ENCODE measurements around the gene NASP. TPM values are rescaled to one million over a fixed set of nuclear protein-coding genes. Genes with fewer than 3 reads are reported as not detected.

The NASP gene
- polyA plus RNA-seq, 1 donor, result 153 TPM

DNA sequence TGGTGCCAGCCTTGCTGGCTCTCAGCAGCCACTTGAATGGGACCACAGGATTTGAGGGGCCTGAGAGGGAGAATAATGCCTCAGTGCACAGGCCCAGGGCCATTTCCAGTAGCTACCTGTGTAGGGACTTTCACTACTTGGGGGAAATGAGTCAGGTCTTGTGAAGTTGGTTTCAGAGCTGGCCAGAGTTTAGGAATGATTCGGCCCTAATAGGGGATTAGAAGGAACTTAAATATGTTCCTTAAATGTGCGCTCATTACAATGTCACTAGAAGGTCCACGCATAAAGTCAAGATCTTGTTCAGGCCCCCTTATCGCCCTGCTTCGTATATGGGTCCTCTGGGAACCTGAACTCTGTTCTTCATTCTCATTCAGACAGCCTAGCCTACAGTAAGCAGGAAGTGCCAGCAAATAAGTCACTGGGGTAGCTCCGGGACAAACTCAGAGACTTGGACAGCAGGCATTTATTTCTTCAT lies 38.8 kb upstream of the NASP start:
- peak in 1 of 2 donors; percentile 73 for DNase-seq
- no peaks in the 10 kb centered on the region for H3K36me3 ChIP-seq (ENCODE audit: control insufficient read depth, insufficient read depth, low read length)
- no peaks in the 10 kb centered on the region for H3K9me3 ChIP-seq (ENCODE audit: control insufficient read depth, low read depth, low read length)
- peak overlapping the region; percentile 77 for H3K27ac ChIP-seq (ENCODE audit: low read length)
- H3K27me3 ChIP-seq (ENCODE audit: control insufficient read depth, insufficient read depth, low read length), result no peaks in the 10 kb centered on the region
- WGBS (ENCODE audit: insufficient coverage, low lambda C conversion rate), result no CpG with 5 or more reads among the region's 6 CpGs
- H3K4me1 ChIP-seq (ENCODE audit: control insufficient read depth, insufficient read depth, low read length), result peaks cover 41% of the 10 kb centered on the region
- no peak overlapping the region for H3K4me3 ChIP-seq (ENCODE audit: low read length)

DNA sequence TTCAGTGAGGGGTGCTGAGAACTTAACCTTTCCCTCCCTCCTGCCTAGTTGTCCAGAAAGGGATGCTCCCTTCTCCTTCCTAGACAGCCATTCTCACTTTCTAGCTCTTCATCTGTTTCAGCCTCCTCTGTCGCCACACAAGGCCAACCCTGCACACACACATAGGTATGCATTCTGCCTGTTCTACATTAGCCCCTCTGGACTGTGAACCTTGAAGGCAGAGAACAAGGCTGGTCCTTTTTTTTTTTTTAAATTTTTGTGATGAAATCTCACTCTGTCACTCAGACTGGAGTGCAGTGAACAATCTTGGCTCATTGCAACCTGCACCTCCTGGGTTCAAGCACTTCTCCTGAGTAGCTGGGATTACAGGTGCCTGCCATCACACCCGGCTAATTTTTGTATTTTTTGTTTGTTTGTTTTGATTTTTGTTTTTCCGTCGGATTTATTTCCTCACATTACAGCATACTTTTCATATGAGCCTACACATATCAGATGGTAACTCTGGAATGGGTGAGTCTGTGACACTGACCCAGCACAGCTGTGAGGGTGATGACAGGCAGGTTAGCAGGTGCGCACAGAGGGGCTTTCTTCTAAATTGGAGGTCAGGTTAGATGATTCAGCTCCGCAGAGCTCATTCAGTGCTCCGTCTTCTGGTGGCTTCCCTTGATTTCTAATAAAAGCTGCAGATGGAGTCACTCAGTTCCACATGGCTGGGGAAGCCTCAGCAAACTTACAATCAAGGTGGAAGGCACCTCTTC lies 38.1 kb upstream of the NASP start:
- Histone ChIP-seq H3K4me3 (ENCODE audit: low read length) (no peak overlapping the region), H3K4me1 (ENCODE audit: control insufficient read depth, insufficient read depth, low read length) (peaks cover 45% of the 10 kb centered on the region), H3K27ac (ENCODE audit: low read length) (peak overlapping the region; percentile 77), H3K27me3 (ENCODE audit: control insufficient read depth, insufficient read depth, low read length) (no peaks in the 10 kb centered on the region), H3K36me3 (ENCODE audit: control insufficient read depth, insufficient read depth, low read length) (no peaks in the 10 kb centered on the region), H3K9me3 (ENCODE audit: control insufficient read depth, low read depth, low read length) (no peaks in the 10 kb centered on the region)
- DNase-seq, result peak; percentile 65 to 84
- WGBS (ENCODE audit: insufficient coverage, low lambda C conversion rate), result 100% methylated on average over 1 of the region's 7 CpGs

DNA sequence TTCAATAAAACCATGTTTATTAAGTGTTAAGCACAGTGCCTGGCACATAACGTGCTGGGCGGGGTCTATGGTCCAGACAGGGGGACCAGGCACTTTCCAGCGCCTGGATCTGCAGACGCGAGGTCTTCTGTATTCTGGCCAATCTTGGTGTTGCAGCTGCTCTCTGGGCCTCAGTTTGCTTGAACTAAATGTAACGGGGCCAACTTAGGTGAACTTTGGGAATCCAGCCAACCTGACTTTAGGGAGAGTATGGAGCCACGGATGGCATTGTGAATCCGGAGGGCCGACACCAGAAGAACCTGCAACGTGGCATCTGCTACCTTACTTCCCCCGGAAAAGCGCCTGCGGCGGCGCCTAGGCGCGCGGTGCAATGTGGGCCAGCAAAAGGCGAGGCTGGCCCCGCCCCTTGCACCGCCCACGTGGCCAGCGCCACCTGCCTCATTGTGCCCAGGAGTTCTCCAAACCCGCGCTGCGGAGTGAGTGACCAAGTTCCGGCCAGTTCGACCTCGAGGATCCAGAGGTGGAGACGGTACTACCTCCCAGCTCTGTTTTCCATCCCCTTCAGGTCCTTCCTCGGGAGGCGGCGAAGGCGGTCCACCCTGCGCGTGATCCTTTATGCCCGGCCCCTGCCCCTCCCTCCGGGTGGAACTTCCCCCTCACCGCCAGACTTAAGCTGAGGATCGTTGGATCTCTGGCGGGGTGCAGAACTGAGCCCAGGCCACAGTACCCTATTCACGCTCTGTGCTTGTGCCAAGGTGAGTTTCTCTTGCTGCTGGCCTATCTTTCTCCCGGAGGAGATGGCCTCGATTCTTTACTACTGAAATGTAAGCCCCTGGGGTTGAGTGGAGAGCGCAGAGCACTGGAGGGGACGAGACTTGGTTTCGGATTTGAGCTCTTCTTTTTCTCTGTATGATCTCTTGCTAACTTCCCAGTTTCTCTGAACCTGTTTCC lies 33.2 kb upstream of the NASP start, which contains the start of gene AKR1A1:
Gene AKR1A1, plus strand, starts transcription at position 426 of the 951 bp plus-strand sequence. CDS start 10,969 bp downstream, outside the sequence.
- peak within 1 kb of the TSS; percentile 78 for H3K4me3 ChIP-seq (ENCODE audit: low read length)
- peaks cover 15% of the 10 kb centered on the region for H3K36me3 ChIP-seq (ENCODE audit: control insufficient read depth, insufficient read depth, low read length)
- peak within 1 kb of the TSS; percentile 89 for H3K27ac ChIP-seq (ENCODE audit: low read length)
- H3K27me3 ChIP-seq (ENCODE audit: control insufficient read depth, insufficient read depth, low read length), result no peaks in the 10 kb centered on the region
- peak; percentile 90 to 97 for DNase-seq
- no CpG with 5 or more reads among the region's 47 CpGs for WGBS (ENCODE audit: insufficient coverage, low lambda C conversion rate)
- no peaks in the 10 kb centered on the region for H3K9me3 ChIP-seq (ENCODE audit: control insufficient read depth, low read depth, low read length)
- peaks cover 17% of the 10 kb centered on the region for H3K4me1 ChIP-seq (ENCODE audit: control insufficient read depth, insufficient read depth, low read length)

DNA sequence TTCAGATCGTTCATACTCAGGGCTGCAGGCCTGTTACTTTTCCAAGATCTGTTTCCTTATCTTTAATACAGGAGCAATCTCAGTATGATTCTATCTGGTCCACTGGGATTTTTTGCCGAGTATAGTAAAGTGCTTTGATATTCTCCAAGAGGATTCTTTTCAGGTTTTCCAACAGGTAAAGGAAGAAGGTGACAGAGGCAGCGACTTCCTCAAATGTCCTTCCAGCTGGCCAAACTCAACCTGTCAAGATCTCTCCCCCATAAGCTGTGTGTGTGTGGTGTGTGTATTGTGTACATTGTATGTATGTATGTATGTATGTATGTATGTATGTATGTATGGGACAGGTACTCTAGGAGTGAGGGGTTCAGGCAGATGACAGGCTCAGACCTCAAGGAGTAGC lies 32.2 kb upstream of the NASP start:
- H3K4me1 ChIP-seq (ENCODE audit: control insufficient read depth, insufficient read depth, low read length), result peaks cover 13% of the 10 kb centered on the region
- H3K4me3 ChIP-seq (ENCODE audit: low read length), result peak overlapping the region; percentile 78
- no CpG with 5 or more reads among the region's 3 CpGs for WGBS (ENCODE audit: insufficient coverage, low lambda C conversion rate)

DNA sequence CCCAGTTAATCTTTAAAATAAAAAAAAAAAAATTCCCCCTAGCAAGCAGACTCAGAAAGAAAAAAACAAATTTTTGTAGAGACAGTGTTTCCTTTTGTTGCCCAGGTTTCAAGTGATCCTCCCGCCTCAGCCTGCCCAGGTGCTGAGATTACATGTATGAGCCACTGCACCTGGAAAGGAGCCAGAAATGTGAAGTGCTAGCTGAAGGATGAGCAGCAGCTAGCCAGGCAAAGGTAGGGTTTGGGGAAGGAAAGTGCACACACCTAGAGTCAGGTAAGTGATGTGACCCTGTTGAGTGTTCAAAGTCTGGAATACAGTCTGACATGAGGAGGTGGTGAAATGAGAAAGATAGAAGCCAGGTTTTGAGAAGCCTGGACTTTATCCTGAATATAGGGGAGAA lies 31.5 kb upstream of the NASP start:
- Histone ChIP-seq H3K4me1 (ENCODE audit: control insufficient read depth, insufficient read depth, low read length) (peaks cover 13% of the 10 kb centered on the region), H3K4me3 (ENCODE audit: low read length) (peak overlapping the region; percentile 78), H3K27ac (ENCODE audit: low read length) (peak overlapping the region; percentile 89), H3K36me3 (ENCODE audit: control insufficient read depth, insufficient read depth, low read length) (peaks cover 22% of the 10 kb centered on the region), H3K27me3 (ENCODE audit: control insufficient read depth, insufficient read depth, low read length) (no peaks in the 10 kb centered on the region), H3K9me3 (ENCODE audit: control insufficient read depth, low read depth, low read length) (no peaks in the 10 kb centered on the region)
- no CpG with 5 or more reads among the region's 1 CpG for WGBS (ENCODE audit: insufficient coverage, low lambda C conversion rate)
- peak; percentile 70 to 83 for DNase-seq

More for the DNA sequence above, 32.2 kb upstream of the NASP start:
- Histone ChIP-seq H3K9me3 (ENCODE audit: control insufficient read depth, low read depth, low read length) (no peaks in the 10 kb centered on the region), H3K27me3 (ENCODE audit: control insufficient read depth, insufficient read depth, low read length) (no peaks in the 10 kb centered on the region), H3K36me3 (ENCODE audit: control insufficient read depth, insufficient read depth, low read length) (peaks cover 21% of the 10 kb centered on the region), H3K27ac (ENCODE audit: low read length) (peak overlapping the region; percentile 89)
- DNase-seq, result no peak

DNA sequence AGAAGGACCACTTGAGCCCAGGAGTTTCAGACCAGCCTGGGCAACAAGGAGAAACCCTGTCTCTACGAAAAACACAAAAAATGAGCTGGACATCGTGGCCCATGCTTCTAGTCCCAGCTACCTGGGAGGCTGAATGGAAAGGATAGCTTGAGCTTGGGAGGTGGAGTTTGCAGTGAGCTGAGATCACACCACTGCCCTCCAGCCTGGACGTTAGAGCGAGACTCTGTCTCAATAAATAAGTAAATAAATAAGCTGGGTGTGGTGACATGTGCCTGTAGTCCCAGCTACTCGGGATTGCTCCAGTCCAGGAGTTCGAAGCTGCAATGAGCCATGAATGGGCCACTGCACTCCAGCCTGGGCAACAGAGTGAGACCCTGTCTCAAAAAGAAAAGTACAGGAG lies 29.6 kb upstream of the NASP start:
- Histone ChIP-seq H3K4me1 (ENCODE audit: control insufficient read depth, insufficient read depth, low read length) (peaks cover 13% of the 10 kb centered on the region), H3K27ac (ENCODE audit: low read length) (no peak overlapping the region), H3K27me3 (ENCODE audit: control insufficient read depth, insufficient read depth, low read length) (no peaks in the 10 kb centered on the region), H3K4me3 (ENCODE audit: low read length) (no peak overlapping the region), H3K9me3 (ENCODE audit: control insufficient read depth, low read depth, low read length) (no peaks in the 10 kb centered on the region), H3K36me3 (ENCODE audit: control insufficient read depth, insufficient read depth, low read length) (peaks cover 24% of the 10 kb centered on the region)
- WGBS (ENCODE audit: insufficient coverage, low lambda C conversion rate), result no CpG with 5 or more reads among the region's 6 CpGs
- no peak for DNase-seq

DNA sequence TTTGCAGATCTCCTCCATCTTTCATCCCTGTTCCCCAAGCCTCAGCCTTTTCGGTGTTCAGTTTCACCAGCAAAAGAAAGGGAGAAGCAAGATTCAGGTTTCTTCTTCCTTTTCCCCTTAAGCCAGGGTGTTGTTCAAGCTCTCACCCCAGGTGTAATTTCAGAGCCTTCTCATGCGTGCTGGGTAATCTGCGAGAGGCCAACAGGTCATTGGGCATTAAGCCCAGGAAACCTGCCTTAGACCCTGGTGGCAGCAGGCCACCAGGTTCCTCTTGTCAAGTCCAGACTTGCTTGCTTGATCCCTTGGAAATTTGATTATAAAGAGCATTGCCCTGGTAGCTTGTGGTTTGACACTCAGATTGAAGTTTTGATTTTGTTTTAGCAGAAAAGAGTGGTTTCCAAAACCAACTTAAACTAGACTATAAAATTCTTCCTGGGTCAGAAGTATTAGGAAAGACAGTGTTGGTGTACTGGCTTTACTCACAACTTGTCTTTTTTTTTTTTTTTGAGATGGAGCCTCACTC lies 26.4 kb upstream of the NASP start:
- H3K4me1 ChIP-seq (ENCODE audit: control insufficient read depth, insufficient read depth, low read length), result peaks cover 17% of the 10 kb centered on the region
- no peaks in the 10 kb centered on the region for H3K27me3 ChIP-seq (ENCODE audit: control insufficient read depth, insufficient read depth, low read length)
- WGBS (ENCODE audit: insufficient coverage, low lambda C conversion rate), result no CpG with 5 or more reads among the region's 3 CpGs
- H3K4me3 ChIP-seq (ENCODE audit: low read length), result no peak overlapping the region
- no peak for DNase-seq
- H3K36me3 ChIP-seq (ENCODE audit: control insufficient read depth, insufficient read depth, low read length), result peaks cover 43% of the 10 kb centered on the region
- H3K9me3 ChIP-seq (ENCODE audit: control insufficient read depth, low read depth, low read length), result no peaks in the 10 kb centered on the region
- no peak overlapping the region for H3K27ac ChIP-seq (ENCODE audit: low read length)

DNA sequence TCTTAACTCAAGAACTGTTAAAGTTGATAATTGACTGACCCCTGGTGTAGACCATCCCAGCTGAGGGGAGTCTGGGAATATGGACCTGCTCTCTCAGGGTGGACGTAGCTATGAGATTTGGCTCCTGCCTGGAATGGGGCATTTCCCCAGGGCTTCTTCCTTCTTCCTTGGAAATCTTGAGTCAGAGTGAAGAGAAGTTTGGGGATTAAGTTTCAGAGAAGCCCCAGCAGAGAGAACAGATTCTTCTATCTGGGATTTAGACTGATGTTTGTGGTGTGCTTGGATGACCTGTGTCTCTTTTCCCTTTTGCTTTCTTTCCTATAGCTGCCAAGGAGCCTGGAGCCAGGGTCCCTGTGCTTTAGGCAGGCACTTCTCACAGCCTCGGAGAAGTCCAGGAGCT lies 20.0 kb upstream of the NASP start:
- H3K27ac ChIP-seq (ENCODE audit: low read length), result no peak overlapping the region
- H3K27me3 ChIP-seq (ENCODE audit: control insufficient read depth, insufficient read depth, low read length), result no peaks in the 10 kb centered on the region
- H3K4me3 ChIP-seq (ENCODE audit: low read length), result no peak overlapping the region
- H3K4me1 ChIP-seq (ENCODE audit: control insufficient read depth, insufficient read depth, low read length), result peaks cover 14% of the 10 kb centered on the region
- no peaks in the 10 kb centered on the region for H3K9me3 ChIP-seq (ENCODE audit: control insufficient read depth, low read depth, low read length)
- DNase-seq, result no peak
- no CpG with 5 or more reads among the region's 2 CpGs for WGBS (ENCODE audit: insufficient coverage, low lambda C conversion rate)
- peaks cover 65% of the 10 kb centered on the region for H3K36me3 ChIP-seq (ENCODE audit: control insufficient read depth, insufficient read depth, low read length)

DNA sequence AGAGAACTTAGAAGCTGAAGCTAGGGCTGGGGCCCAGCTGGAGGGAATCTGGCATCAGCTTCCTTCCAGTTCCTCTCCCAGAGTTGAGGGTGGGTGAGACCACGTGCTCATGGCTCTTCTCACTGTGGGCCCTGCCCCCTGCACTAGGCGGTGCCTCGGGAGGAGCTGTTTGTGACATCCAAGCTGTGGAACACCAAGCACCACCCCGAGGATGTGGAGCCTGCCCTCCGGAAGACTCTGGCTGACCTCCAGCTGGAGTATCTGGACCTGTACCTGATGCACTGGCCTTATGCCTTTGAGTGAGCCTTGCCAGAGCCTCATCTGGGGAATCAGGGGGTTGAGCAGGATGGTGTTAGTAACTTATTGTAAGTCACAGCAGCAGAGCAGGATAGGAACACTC lies 17.1 kb upstream of the NASP start:
- Histone ChIP-seq H3K9me3 (ENCODE audit: control insufficient read depth, low read depth, low read length) (no peaks in the 10 kb centered on the region), H3K36me3 (ENCODE audit: control insufficient read depth, insufficient read depth, low read length) (peaks cover 72% of the 10 kb centered on the region), H3K27ac (ENCODE audit: low read length) (no peak overlapping the region), H3K4me3 (ENCODE audit: low read length) (no peak overlapping the region), H3K4me1 (ENCODE audit: control insufficient read depth, insufficient read depth, low read length) (peaks cover 4% of the 10 kb centered on the region), H3K27me3 (ENCODE audit: control insufficient read depth, insufficient read depth, low read length) (no peaks in the 10 kb centered on the region)
- peak in 1 of 2 donors; percentile 49 for DNase-seq
- no CpG with 5 or more reads among the region's 5 CpGs for WGBS (ENCODE audit: insufficient coverage, low lambda C conversion rate)

DNA sequence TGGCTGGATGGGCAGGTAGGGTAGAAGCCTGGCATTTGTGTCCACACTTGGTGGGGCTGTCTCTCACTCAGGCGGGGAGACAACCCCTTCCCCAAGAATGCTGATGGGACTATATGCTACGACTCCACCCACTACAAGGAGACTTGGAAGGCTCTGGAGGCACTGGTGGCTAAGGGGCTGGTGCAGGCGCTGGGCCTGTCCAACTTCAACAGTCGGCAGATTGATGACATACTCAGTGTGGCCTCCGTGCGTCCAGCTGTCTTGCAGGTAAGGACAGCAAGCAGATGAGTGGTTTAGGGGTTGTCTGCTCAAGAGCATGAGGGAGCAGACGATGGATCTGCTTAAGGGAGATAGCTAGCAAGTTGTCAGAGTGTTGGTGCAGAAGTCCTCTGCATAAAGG lies 15.9 kb upstream of the NASP start:
- Histone ChIP-seq H3K27me3 (ENCODE audit: control insufficient read depth, insufficient read depth, low read length) (no peaks in the 10 kb centered on the region), H3K36me3 (ENCODE audit: control insufficient read depth, insufficient read depth, low read length) (peaks cover 62% of the 10 kb centered on the region), H3K9me3 (ENCODE audit: control insufficient read depth, low read depth, low read length) (no peaks in the 10 kb centered on the region), H3K4me1 (ENCODE audit: control insufficient read depth, insufficient read depth, low read length) (no peaks in the 10 kb centered on the region), H3K27ac (ENCODE audit: low read length) (no peak overlapping the region), H3K4me3 (ENCODE audit: low read length) (no peak overlapping the region)
- no peak for DNase-seq
- WGBS (ENCODE audit: insufficient coverage, low lambda C conversion rate), result no CpG with 5 or more reads among the region's 7 CpGs
